GM12878 (cell line): ENCODE results near the gene LRRC15. TPM values are rescaled to one million over a fixed set of nuclear protein-coding genes. Genes with fewer than 3 reads are reported as not detected.

Experiments
- ATAC-seq: fragments of 200-7000 bp; cut with Tn5 transposase; 3 replicates; pipeline ENCODE4 v1.9.1; 2020; ENCODE audit warnings: mild to moderate bottlenecking, moderate library complexity
- BruUV-seq: library from RNA; stranded (reverse); fragments of 400-500 nt; replicated peaks from 2 replicates; lab custom pipeline; 2021; lab: Mats Ljungman, UMichigan
- CTCF ChIA-PET: fragments of 300-600 bp; sonication (Branson Sonifier 250); formaldehyde crosslinking; extraction: SDS; loops from one replicate; lab custom pipeline; 2021; ENCODE audit warnings: inconsistent platforms; lab: Yijun Ruan, JAX
- POLR2A ChIA-PET: fragments of 350-600 bp; formaldehyde crosslinking; extraction: SDS; loops from one replicate; lab custom pipeline; 2021; ENCODE audit warnings: inconsistent platforms; lab: Charles Lee
- RAD21 ChIA-PET: fragments of 300-600 bp; sonication (Branson Sonifier 250); formaldehyde crosslinking; loops from one replicate; lab custom pipeline; 2023; ENCODE audit warnings: antibody characterized with exemption; ENCODE audit not compliant: unreplicated experiment; lab: Charles Lee
- SMC1A ChIA-PET: fragments of 300-600 bp; sonication (Branson Sonifier 250); formaldehyde crosslinking; loops from one replicate; lab custom pipeline; 2023; ENCODE audit not compliant: unreplicated experiment, uncharacterized antibody; lab: Charles Lee
- DNase-seq: peaks from one replicate; pipeline ENCODE4 v3.0.0-alpha.2; 2011; ENCODE audit warnings: low read depth, low spot score
- FAIRE-seq: peaks from 3 replicates; lab custom pipeline; 2011; peaks lifted over from hg19 to GRCh38; lab: Jason Lieb, UNC
- H2AFZ ChIP-seq: 2 replicates; pipeline ENCODE4 v1.6.0; 2011; ENCODE audit warnings: low read depth, low read length, control low read depth; ENCODE audit not compliant: control insufficient read depth
- H3K27ac ChIP-seq: 2 replicates; pipeline ENCODE4 v1.5.1; 2011; ENCODE audit warnings: control low read depth; ENCODE audit not compliant: control insufficient read depth, insufficient read depth
- H3K27me3 ChIP-seq, 2 experiments: replicated peaks in 1 of 2; 2 replicates each; pipeline versions ENCODE4 v1.6.0 to v1.6.1; 2011; ENCODE audit warnings: low read length in 1 of 2; ENCODE audit not compliant: control insufficient read depth in 2 of 2, insufficient read depth in 2 of 2
- H3K36me3 ChIP-seq, 2 experiments: 2 replicates each; pipeline ENCODE4 v1.5.1; 2011; ENCODE audit warnings: low read length in 1 of 2; ENCODE audit not compliant: control insufficient read depth in 2 of 2, insufficient read depth in 2 of 2
- H3K4me1 ChIP-seq: 2 replicates; pipeline ENCODE4 v1.6.1; 2011; ENCODE audit warnings: mild to moderate bottlenecking, low read length, moderate library complexity, mixed read lengths; ENCODE audit not compliant: control insufficient read depth, insufficient read depth
- H3K4me2 ChIP-seq: 2 replicates; pipeline ENCODE4 v1.6.0; 2011; ENCODE audit warnings: control low read depth; ENCODE audit not compliant: control insufficient read depth, insufficient read depth
- H3K4me3 ChIP-seq: fragments of 200-600 bp; sonication (generic); 2 replicates; pipeline ENCODE4 v1.5.1; 2016
- H3K79me2 ChIP-seq: 2 replicates; pipeline ENCODE4 v1.6.0; 2011; ENCODE audit warnings: low read length; ENCODE audit not compliant: control insufficient read depth, insufficient read depth
- H3K9ac ChIP-seq: 2 replicates; pipeline ENCODE4 v1.8.0; 2011; ENCODE audit warnings: low read length, control low read depth, mixed read lengths; ENCODE audit not compliant: control insufficient read depth, insufficient read depth
- H3K9me3 ChIP-seq: replicated peaks from 3 replicates; pipeline ENCODE4 v1.5.1; 2011; ENCODE audit warnings: mild to moderate bottlenecking, low read length; ENCODE audit not compliant: control insufficient read depth, insufficient read depth
- H4K20me1 ChIP-seq: 2 replicates; pipeline ENCODE4 v1.6.0; 2011; ENCODE audit not compliant: control insufficient read depth, insufficient read depth
- ASH2L ChIP-seq: fragments of 300-600, 200-600 bp; sonication (generic); IDR thresholded peaks from 2 replicates; pipeline ENCODE4 v1.6.1; 2017; ENCODE audit warnings: low read depth, mild to moderate bottlenecking, borderline replicate concordance
- ATF7 ChIP-seq: fragments of 450-650 bp; IDR thresholded peaks from 2 replicates; pipeline ENCODE4 v1.6.1; 2016; ENCODE audit warnings: low read depth, mild to moderate bottlenecking
- CHD1 ChIP-seq: IDR thresholded peaks from 2 replicates; pipeline ENCODE4 v1.6.1; 2012; ENCODE audit warnings: low read depth, low read length, improper control_type of control experiment
- JUNB ChIP-seq: IDR thresholded peaks from 2 replicates; pipeline ENCODE4 v1.6.1; 2016; ENCODE audit warnings: antibody characterized with exemption, mild to moderate bottlenecking
- NFXL1 ChIP-seq: fragments of 450-650 bp; IDR thresholded peaks from 2 replicates; pipeline ENCODE4 v1.6.1; 2017; ENCODE audit warnings: antibody characterized with exemption, mild to moderate bottlenecking, borderline replicate concordance
- NFYA ChIP-seq: IDR thresholded peaks from 2 replicates; pipeline ENCODE4 v1.6.1; 2011; ENCODE audit warnings: low read depth, mild to moderate bottlenecking, low read length, improper control_type of control experiment, borderline replicate concordance
- RAD51 ChIP-seq: fragments of 450-650 bp; IDR thresholded peaks from 2 replicates; pipeline ENCODE4 v1.6.1; 2016; ENCODE audit warnings: moderate library complexity, mild to moderate bottlenecking, inconsistent platforms
- SIX5 ChIP-seq: IDR thresholded peaks from 2 replicates; pipeline ENCODE4 v1.6.1; 2011; ENCODE audit warnings: mild to moderate bottlenecking, low read depth, low read length, moderate library complexity; ENCODE audit not compliant: severe bottlenecking
- YBX1 ChIP-seq: fragments of 450-650 bp; IDR thresholded peaks from 2 replicates; pipeline ENCODE4 v1.6.1; 2016; ENCODE audit warnings: antibody characterized with exemption
- ZNF274 ChIP-seq: IDR thresholded peaks from one replicate; pipeline ENCODE4 v1.8.0; 2011; ENCODE audit not compliant: insufficient read length, insufficient read depth
- WGBS: methylation state at CpG from one replicate; pipeline ENCODE4 v1.1.6; 2016; ENCODE audit warnings: low lambda C conversion rate; ENCODE audit not compliant: insufficient replicate concordance, insufficient coverage; ENCODE audit errors: missing lambda C conversion rate; 5-methylcytosine and 5-hydroxymethylcytosine counted together
- in situ Hi-C: fragments of 300-500 bp; cut with MboI; formaldehyde crosslinking; loops from 9 replicates; pipeline ENCODE4 v1.14.3; 2018; ENCODE audit warnings: mixed read lengths
- intact Hi-C: fragments of 100-400 bp; cut with micrococcal nuclease; formaldehyde crosslinking; loops from one replicate; pipeline ENCODE4 v1.14.2; 2022; ENCODE audit not compliant: unreplicated experiment
- polyA plus RNA-seq, 11 experiments: library from polyadenylated mRNA; depleted of rRNA in 4 of 11; unstranded in 6 of 11; stranded (reverse) in 5 of 11; fragments of >200 nt; fragmentation: Nextera tagmentation in 4 of 11; fragmentation: Illumina TruSeq in 1 of 11; extraction: Ambion mirVana in 4 of 11; extraction: Trizol in 1 of 11; gene quantifications; 1 replicate in 1 of 11; 2 replicates in 10 of 11; pipeline versions ENCODE4 v1.2.1 to v1.2.3, GENCODE V29; 2011 to 2016; ENCODE audit warnings: inconsistent platforms in 2 of 11, missing spikeins in 2 of 11, low read depth in 1 of 11
- total RNA-seq, 4 experiments: library from RNA; depleted of rRNA in 3 of 4; stranded (reverse); fragments of >200 nt in 3 of 4; fragmentation: Illumina TruSeq in 1 of 4; extraction: Trizol in 1 of 4; gene quantifications; 2 replicates each; pipeline versions ENCODE4 v1.2.1 to v1.2.3, GENCODE V29; 2013 to 2021
- TF ChIP-seq, protein P1 (sequence below): IDR thresholded peaks from 2 replicates; pipeline ENCODE4 v1.6.1; 2012; ENCODE audit warnings: low read depth, low read length, improper control_type of control experiment

The LRRC15 gene
- total and polyA plus RNA-seq, 10 of the 15 experiments (the other 5 are each of a cell fraction or from before 2014, with no cell fraction given): not detected

DNA sequence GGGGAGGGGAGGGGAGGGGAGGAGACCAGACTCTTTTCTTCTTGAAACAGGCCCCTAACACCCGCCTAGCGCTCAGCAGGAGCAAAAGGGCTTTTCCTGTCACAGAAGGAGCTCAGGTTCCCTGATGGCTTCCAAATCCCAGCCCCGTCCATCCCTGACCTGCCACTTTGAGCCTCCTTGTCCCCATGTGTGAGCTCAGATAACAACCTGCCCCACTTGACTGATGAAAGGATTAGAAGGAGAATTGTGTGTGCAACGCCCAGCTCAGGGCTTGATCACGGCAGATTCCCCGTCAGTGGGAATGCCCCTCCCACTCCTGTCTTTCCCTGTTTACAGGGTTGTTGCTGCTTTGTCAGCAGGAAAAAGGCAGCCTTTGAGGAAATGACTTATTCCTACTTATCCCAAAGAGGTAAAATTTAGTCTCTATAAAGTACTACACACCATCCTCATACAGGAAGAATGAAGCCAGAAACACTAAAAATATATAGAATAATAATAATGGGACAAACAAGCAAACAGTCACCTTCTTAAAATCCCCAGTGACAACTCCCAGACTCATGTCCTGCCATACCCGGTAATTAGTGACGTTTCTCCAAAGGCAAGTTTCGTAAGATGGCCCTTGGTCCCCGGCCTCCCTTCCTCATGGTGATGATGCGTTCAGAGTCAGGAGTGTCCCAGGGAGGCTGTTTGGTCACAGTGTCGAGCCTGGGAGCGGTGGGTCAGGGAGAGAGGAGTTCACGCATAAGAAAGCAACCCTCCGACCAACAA lies 6.1 kb upstream of the LRRC15 start:
- ATAC-seq: no peak
- Histone ChIP-seq H3K4me3 (no peak overlapping the region), H3K4me1 (no peaks in the 10 kb centered on the region)
- POLR2A ChIA-PET: no interaction called here
- TF ChIP-seq RAD51 (no peak), ZNF274 (no peak), NFYA (no peak), ATF7 (no peak), CHD1 (no peak), SIX5 (no peak), YBX1 (no peak), JUNB (no peak), ASH2L (no peak), NFXL1 (no peak)
- TF ChIP-seq, protein P1, sequence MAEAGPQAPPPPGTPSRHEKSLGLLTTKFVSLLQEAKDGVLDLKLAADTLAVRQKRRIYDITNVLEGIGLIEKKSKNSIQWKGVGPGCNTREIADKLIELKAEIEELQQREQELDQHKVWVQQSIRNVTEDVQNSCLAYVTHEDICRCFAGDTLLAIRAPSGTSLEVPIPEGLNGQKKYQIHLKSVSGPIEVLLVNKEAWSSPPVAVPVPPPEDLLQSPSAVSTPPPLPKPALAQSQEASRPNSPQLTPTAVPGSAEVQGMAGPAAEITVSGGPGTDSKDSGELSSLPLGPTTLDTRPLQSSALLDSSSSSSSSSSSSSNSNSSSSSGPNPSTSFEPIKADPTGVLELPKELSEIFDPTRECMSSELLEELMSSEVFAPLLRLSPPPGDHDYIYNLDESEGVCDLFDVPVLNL: no peak
- TF ChIP-seq, all 136 proteins: peak for 0
- 38% methylated on average over 15 of the region's 15 CpGs for WGBS
- SMC1A ChIA-PET: no interaction called here
- CTCF ChIA-PET: no interaction called here
- Histone ChIP-seq H2AFZ (no peak overlapping the region), H3K36me3 (no peaks in the 10 kb centered on the region), H3K27me3 (no peaks in the 10 kb centered on the region; a peak in 2 of 4 replicates), H4K20me1 (no peaks in the 10 kb centered on the region), H3K27ac (no peak overlapping the region), H3K79me2 (no peaks in the 10 kb centered on the region), H3K4me2 (no peak overlapping the region), H3K9ac (no peak overlapping the region), H3K9me3 (no peaks in the 10 kb centered on the region)
- DNase-seq (no peak), FAIRE-seq (no peak)
- intact Hi-C loops: no loop called here
- RAD21 ChIA-PET: no interaction called here
- in situ Hi-C loops: no loop called here
- BruUV-seq: no TSS peak
